ENCODE measurements around the gene KCNA1. TPM values are rescaled to one million over a fixed set of nuclear protein-coding genes. Genes with fewer than 3 reads are reported as not detected.

KCNA1 gene
- total RNA-seq, 4 donors from 2014 or later, result 0.27 to 3.9 (median 2.7) TPM

- intact Hi-C loops (cut with DNase I), result no loop called here
- Histone ChIP-seq H3K36me3 (no peaks in the 10 kb centered on the region), H3K4me1 (no peaks in the 10 kb centered on the region), H3K4me3 (replicated peaks in 1 of 3) (no peak overlapping the region), H3K27ac (no peak overlapping the region), H3K9me3 (no peaks in the 10 kb centered on the region), H3K27me3 (peaks cover 3% of the 10 kb centered on the region)
- DNase-seq, result no peak
- WGBS, 2 donors, result 73 to 90% methylated on average over 1 of the region's 1 CpG
- TF ChIP-seq, protein P1, sequence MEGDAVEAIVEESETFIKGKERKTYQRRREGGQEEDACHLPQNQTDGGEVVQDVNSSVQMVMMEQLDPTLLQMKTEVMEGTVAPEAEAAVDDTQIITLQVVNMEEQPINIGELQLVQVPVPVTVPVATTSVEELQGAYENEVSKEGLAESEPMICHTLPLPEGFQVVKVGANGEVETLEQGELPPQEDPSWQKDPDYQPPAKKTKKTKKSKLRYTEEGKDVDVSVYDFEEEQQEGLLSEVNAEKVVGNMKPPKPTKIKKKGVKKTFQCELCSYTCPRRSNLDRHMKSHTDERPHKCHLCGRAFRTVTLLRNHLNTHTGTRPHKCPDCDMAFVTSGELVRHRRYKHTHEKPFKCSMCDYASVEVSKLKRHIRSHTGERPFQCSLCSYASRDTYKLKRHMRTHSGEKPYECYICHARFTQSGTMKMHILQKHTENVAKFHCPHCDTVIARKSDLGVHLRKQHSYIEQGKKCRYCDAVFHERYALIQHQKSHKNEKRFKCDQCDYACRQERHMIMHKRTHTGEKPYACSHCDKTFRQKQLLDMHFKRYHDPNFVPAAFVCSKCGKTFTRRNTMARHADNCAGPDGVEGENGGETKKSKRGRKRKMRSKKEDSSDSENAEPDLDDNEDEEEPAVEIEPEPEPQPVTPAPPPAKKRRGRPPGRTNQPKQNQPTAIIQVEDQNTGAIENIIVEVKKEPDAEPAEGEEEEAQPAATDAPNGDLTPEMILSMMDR (IDR thresholded peaks at IDR 0.05), result no peak
- no peak for TF ChIP-seq POLR2A (IDR thresholded peaks at IDR 0.05)
Measured at GRCh38 chr12:4933411-4933810, 23.7 kb downstream of the KCNA1 start.

- Histone ChIP-seq H3K27me3 (peaks cover 3% of the 10 kb centered on the region), H3K4me3 (replicated peaks in 1 of 3) (no peak overlapping the region), H3K36me3 (no peaks in the 10 kb centered on the region), H3K9me3 (no peaks in the 10 kb centered on the region), H3K27ac (no peak overlapping the region), H3K4me1 (no peaks in the 10 kb centered on the region)
- 74 to 81% methylated on average over 2 of the region's 2 CpGs for WGBS, 2 donors
- DNase-seq, result no peak
- intact Hi-C loops (cut with DNase I), result no loop called here
- no peak for TF ChIP-seq POLR2A (IDR thresholded peaks at IDR 0.05)
- TF ChIP-seq, protein P1 (IDR thresholded peaks at IDR 0.05), result no peak
Measured at GRCh38 chr12:4934407-4935035, 24.8 kb downstream of the KCNA1 start.

DNA sequence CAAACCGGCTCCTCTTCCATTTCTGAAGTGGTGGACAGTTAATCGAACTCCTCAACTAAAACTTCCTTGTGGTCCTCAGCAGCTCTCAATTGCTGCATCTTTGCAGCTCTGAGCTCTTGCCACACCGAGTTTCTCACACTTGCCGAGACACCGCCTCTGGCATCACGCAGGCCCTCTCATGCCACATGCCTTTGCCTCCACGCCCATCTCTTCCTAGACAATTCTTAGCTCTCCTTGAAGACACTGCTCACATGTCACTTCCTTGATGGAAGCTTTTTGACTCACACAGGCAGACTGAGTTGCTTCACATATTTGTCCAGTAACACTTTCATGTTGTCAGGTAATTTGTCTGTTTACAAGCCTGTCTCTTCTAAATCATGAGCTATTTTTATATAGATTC lies 29.2 kb downstream of the KCNA1 start:
- Histone ChIP-seq H3K4me3 (replicated peaks in 1 of 3) (no peak overlapping the region), H3K36me3 (no peaks in the 10 kb centered on the region), H3K27ac (no peak overlapping the region), H3K9me3 (no peaks in the 10 kb centered on the region), H3K4me1 (no peaks in the 10 kb centered on the region), H3K27me3 (no peaks in the 10 kb centered on the region)
- DNase-seq, result no peak
- intact Hi-C loops (cut with DNase I), result no loop called here
- TF ChIP-seq, protein P1 (IDR thresholded peaks at IDR 0.05), result no peak
- no peak for TF ChIP-seq POLR2A (IDR thresholded peaks at IDR 0.05)
- WGBS, 2 donors, result 88 to 91% methylated on average over 7 of the region's 7 CpGs

- Histone ChIP-seq H3K36me3 (no peaks in the 10 kb centered on the region), H3K27me3 (no peaks in the 10 kb centered on the region), H3K4me1 (no peaks in the 10 kb centered on the region), H3K9me3 (no peaks in the 10 kb centered on the region), H3K4me3 (replicated peaks in 1 of 3) (no peak overlapping the region), H3K27ac (no peak overlapping the region)
- DNase-seq, result no peak
- TF ChIP-seq, protein P1 (IDR thresholded peaks at IDR 0.05), result no peak
- TF ChIP-seq POLR2A (IDR thresholded peaks at IDR 0.05), result no peak
- 82 to 84% methylated on average over 16 of the region's 16 CpGs for WGBS, 2 donors
- intact Hi-C loops (cut with DNase I), result no loop called here
Measured at GRCh38 chr12:4939418-4940023, 29.8 kb downstream of the KCNA1 start.

Measured in thyroid gland (tissue), 4 donors.